H1 (cell line): ENCODE results near the gene KRTAP17-1. TPM values are rescaled to one million over a fixed set of nuclear protein-coding genes. Genes with fewer than 3 reads are reported as not detected.

ENCODE experiments used
- CTCF ChIA-PET: fragments of 300-600 bp; sonication (Branson Sonifier 250); formaldehyde crosslinking; loops from one replicate; lab custom pipeline; 2021; ENCODE audit not compliant: partially characterized antibody; lab: Charles Lee
- POLR2A ChIA-PET: fragments of 300-600 bp; sonication (Branson Sonifier 250); formaldehyde crosslinking; loops from one replicate; lab custom pipeline; 2021; ENCODE audit warnings: inconsistent platforms; ENCODE audit not compliant: partially characterized antibody; lab: Charles Lee
- DNase-seq, 2 experiments: peaks; one replicate each; pipeline versions ENCODE4 v3.0.0 to v3.0.0-alpha.2; 2010 to 2022; ENCODE audit warnings: low spot score in 2 of 2, low read depth in 1 of 2, mixed read lengths in 1 of 2
- FAIRE-seq: peaks from 2 replicates; lab custom pipeline; 2011; peaks lifted over from hg19 to GRCh38; lab: Jason Lieb, UNC
- H2AFZ ChIP-seq: 2 replicates; pipeline ENCODE4 v1.8.1; 2012; ENCODE audit warnings: low read length, inconsistent platforms
- H2AK5ac ChIP-seq: 2 replicates; pipeline ENCODE4 v1.6.1; 2013; ENCODE audit warnings: low read depth, low read length
- H2BK120ac ChIP-seq: replicated peaks from 2 replicates; pipeline ENCODE3; 2013; ENCODE audit warnings: low read depth, low read length, inconsistent platforms
- H2BK12ac ChIP-seq: 2 replicates; pipeline ENCODE4 v1.6.1; 2013; ENCODE audit warnings: low read depth, low read length
- H2BK15ac ChIP-seq: 2 replicates; pipeline ENCODE4 v1.6.1; 2013; ENCODE audit warnings: low read length
- H2BK20ac ChIP-seq: 2 replicates; pipeline ENCODE4 v1.6.1; 2013; ENCODE audit warnings: low read length
- H2BK5ac ChIP-seq: 2 replicates; pipeline ENCODE4 v1.6.1; 2013; ENCODE audit warnings: low read depth, low read length
- H3K14ac ChIP-seq: 2 replicates; pipeline ENCODE4 v1.6.1; 2013; ENCODE audit warnings: inconsistent platforms; ENCODE audit not compliant: insufficient read length
- H3K18ac ChIP-seq: 2 replicates; pipeline ENCODE4 v1.6.1; 2013; ENCODE audit warnings: low read length; ENCODE audit errors: extremely low read depth
- H3K23ac ChIP-seq: 2 replicates; pipeline ENCODE4 v1.6.1; 2013; ENCODE audit warnings: inconsistent platforms; ENCODE audit not compliant: insufficient read length
- H3K23me2 ChIP-seq: 2 replicates; pipeline ENCODE4 v1.6.1; 2013; ENCODE audit warnings: low read depth, low read length
- H3K27ac ChIP-seq: 2 replicates; pipeline ENCODE4 v1.6.1; 2011; ENCODE audit warnings: low read depth, low read length, inconsistent platforms
- H3K27me3 ChIP-seq, 4 experiments: replicated peaks in 1 of 4; 1 replicate in 1 of 4; 2 replicates in 3 of 4; pipeline versions ENCODE4 v1.6.1 to v1.8.1; 2011 to 2013; ENCODE audit warnings: low read length in 3 of 4, mild to moderate bottlenecking in 3 of 4, inconsistent platforms in 2 of 4, mixed read lengths in 2 of 4, moderate library complexity in 1 of 4; ENCODE audit not compliant: control insufficient read depth in 3 of 4, insufficient read depth in 3 of 4; ENCODE audit errors: extremely low read depth in 1 of 4
- H3K36me3 ChIP-seq, 4 experiments: 2 replicates each; pipeline versions ENCODE4 v1.6.1 to v1.8.1; 2011 to 2013; ENCODE audit warnings: mild to moderate bottlenecking in 4 of 4, low read length in 3 of 4, moderate library complexity in 2 of 4, control low read depth in 1 of 4, inconsistent platforms in 1 of 4; ENCODE audit not compliant: insufficient read depth in 4 of 4, control insufficient read depth in 2 of 4
- H3K4ac ChIP-seq: replicated peaks from 2 replicates; pipeline ENCODE3; 2013; ENCODE audit warnings: low read length, low read depth, mixed read lengths, inconsistent platforms; ENCODE audit not compliant: insufficient read length
- H3K4me1 ChIP-seq, 4 experiments: replicated peaks in 1 of 4; 1 replicate in 1 of 4; 2 replicates in 3 of 4; pipeline versions ENCODE4 v1.6.1 to v1.8.1; 2011 to 2013; ENCODE audit warnings: low read length in 3 of 4, inconsistent platforms in 2 of 4, mixed read lengths in 1 of 4; ENCODE audit not compliant: insufficient read depth in 4 of 4, control insufficient read depth in 3 of 4
- H3K4me2 ChIP-seq, 2 experiments: 2 replicates each; pipeline versions ENCODE4 v1.6.1 to v1.8.1; 2011 to 2013; ENCODE audit warnings: low read depth in 2 of 2, low read length in 2 of 2, control low read depth in 1 of 2, inconsistent platforms in 1 of 2, mild to moderate bottlenecking in 1 of 2; ENCODE audit not compliant: insufficient read depth in 1 of 2
- H3K4me3 ChIP-seq, 4 experiments: fragments of 200-600, 300-600 bp in 1 of 4; sonication (generic), shearing (Covaris generic), sonication (Bioruptor Twin) in 1 of 4; 2 replicates each; pipeline versions ENCODE4 v1.5.1 to v1.8.1; 2011 to 2016; ENCODE audit warnings: low read length in 4 of 4, low read depth in 3 of 4, control low read depth in 2 of 4, inconsistent platforms in 2 of 4, mild to moderate bottlenecking in 2 of 4, mixed read lengths in 1 of 4, moderate library complexity in 1 of 4; ENCODE audit not compliant: insufficient read depth in 2 of 4; ENCODE audit errors: extremely low read depth in 1 of 4
- H3K56ac ChIP-seq: replicated peaks from 2 replicates; pipeline ENCODE3; 2013; ENCODE audit warnings: low read depth, mild to moderate bottlenecking, mixed read lengths, low read length, inconsistent platforms; ENCODE audit not compliant: insufficient read length
- H3K79me1 ChIP-seq: 2 replicates; pipeline ENCODE4 v1.6.1; 2013; ENCODE audit warnings: low read depth, low read length, control low read depth
- H3K79me2 ChIP-seq, 2 experiments: 2 replicates each; pipeline versions ENCODE4 v1.6.1 to v1.8.1; 2012 to 2013; ENCODE audit warnings: low read length in 2 of 2, mild to moderate bottlenecking in 2 of 2, inconsistent platforms in 1 of 2; ENCODE audit not compliant: insufficient read depth in 2 of 2, control insufficient read depth in 1 of 2
- H3K9ac ChIP-seq, 4 experiments: replicated peaks in 1 of 4; 1 replicate in 1 of 4; 2 replicates in 3 of 4; pipeline versions ENCODE4 v1.6.1 to v1.8.1; 2011 to 2013; ENCODE audit warnings: low read depth in 3 of 4, low read length in 3 of 4, control low read depth in 2 of 4, mild to moderate bottlenecking in 2 of 4, moderate library complexity in 2 of 4, inconsistent platforms in 1 of 4; ENCODE audit errors: extremely low read depth in 1 of 4
- H3K9me3 ChIP-seq, 2 experiments: 2 replicates each; pipeline versions ENCODE4 v1.6.1 to v1.8.1; 2012 to 2013; ENCODE audit warnings: mild to moderate bottlenecking in 2 of 2, moderate library complexity in 2 of 2, control low read depth in 1 of 2, inconsistent platforms in 1 of 2, low read depth in 1 of 2, low read length in 1 of 2, mixed read lengths in 1 of 2; ENCODE audit not compliant: insufficient read depth in 2 of 2
- H4K20me1 ChIP-seq, 2 experiments: replicated peaks in 1 of 2; 2 replicates each; pipeline versions ENCODE3 to v1.8.1; 2011 to 2013; ENCODE audit warnings: inconsistent platforms in 2 of 2, low read length in 2 of 2, mild to moderate bottlenecking in 1 of 2; ENCODE audit not compliant: insufficient read depth in 2 of 2, control insufficient read depth in 1 of 2
- H4K5ac ChIP-seq: 2 replicates; pipeline ENCODE4 v1.6.1; 2013; ENCODE audit warnings: low read length, low read depth, mixed read lengths, inconsistent platforms; ENCODE audit not compliant: insufficient read length
- H4K8ac ChIP-seq: 2 replicates; pipeline ENCODE4 v1.8.0; 2013; ENCODE audit warnings: mild to moderate bottlenecking, moderate library complexity, low read length, inconsistent platforms; ENCODE audit not compliant: insufficient read depth; ENCODE audit errors: extremely low read depth
- H4K91ac ChIP-seq: replicated peaks from 2 replicates; pipeline ENCODE3; 2013; ENCODE audit warnings: low read length, mixed read lengths, inconsistent platforms; ENCODE audit not compliant: insufficient read length
- CEBPB ChIP-seq: IDR thresholded peaks from 2 replicates; pipeline ENCODE4 v1.6.1; 2012; ENCODE audit warnings: low read depth, low read length
- CHD2 ChIP-seq: IDR thresholded peaks from 2 replicates; pipeline ENCODE4 v1.6.1; 2012; ENCODE audit warnings: low read length, improper control_type of control experiment
- GABPA ChIP-seq: IDR thresholded peaks from 2 replicates; pipeline ENCODE4 v1.6.1; 2011; ENCODE audit warnings: mild to moderate bottlenecking, low read length, moderate library complexity, borderline replicate concordance; ENCODE audit not compliant: insufficient read depth
- GTF2F1 ChIP-seq: IDR thresholded peaks from 2 replicates; pipeline ENCODE4 v1.6.1; 2012; ENCODE audit warnings: low read depth, low read length, improper control_type of control experiment, borderline replicate concordance
- JUN ChIP-seq: IDR thresholded peaks from 2 replicates; pipeline ENCODE4 v1.6.1; 2011; ENCODE audit warnings: low read depth, mild to moderate bottlenecking, improper control_type of control experiment, low read length
- MAFK ChIP-seq: IDR thresholded peaks from 2 replicates; pipeline ENCODE4 v1.6.1; 2012; ENCODE audit warnings: low read depth, mild to moderate bottlenecking, improper control_type of control experiment, low read length
- NANOG ChIP-seq: IDR thresholded peaks from 2 replicates; pipeline ENCODE4 v1.6.1; 2011; ENCODE audit warnings: low read length, low read depth, mild to moderate bottlenecking, inconsistent platforms; ENCODE audit not compliant: insufficient read depth, poor library complexity, severe bottlenecking
- NRF1 ChIP-seq: IDR thresholded peaks from 2 replicates; pipeline ENCODE4 v1.6.1; 2011; ENCODE audit warnings: mild to moderate bottlenecking, low read depth, low read length, improper control_type of control experiment
- PHF8 ChIP-seq: fragments of 200-600 bp; sonication (generic); conservative IDR thresholded peaks from 2 replicates; pipeline ENCODE4 v1.7.1; 2012; ENCODE audit warnings: low read depth, mild to moderate bottlenecking, inconsistent platforms, low read length, moderate library complexity
- POLR2A ChIP-seq, 2 experiments: IDR thresholded peaks; 1 replicate in 1 of 2; 2 replicates in 1 of 2; pipeline ENCODE4 v1.6.1; 2011; ENCODE audit warnings: low read depth in 2 of 2, low read length in 2 of 2, mild to moderate bottlenecking in 2 of 2; ENCODE audit errors: control extremely low read depth in 1 of 2
- RFX5 ChIP-seq: IDR thresholded peaks from 2 replicates; pipeline ENCODE4 v1.6.1; 2011; ENCODE audit warnings: low read depth, low read length, improper control_type of control experiment, borderline replicate concordance
- SP1 ChIP-seq: IDR thresholded peaks from 2 replicates; pipeline ENCODE4 v1.6.1; 2011; ENCODE audit warnings: low read depth, low read length
- SUZ12 ChIP-seq: fragments of 200-600 bp; sonication (generic); IDR thresholded peaks from 2 replicates; pipeline ENCODE4 v1.6.1; 2012; ENCODE audit warnings: mild to moderate bottlenecking, inconsistent platforms, low read length, moderate library complexity, mixed read lengths
- WGBS, 2 experiments: shearing (Covaris generic) in 1 of 2; methylation state at CpG; one replicate each; pipeline versions ENCODE4 v1.1.6 to v1.1.7; 2013 to 2015; ENCODE audit warnings: low lambda C conversion rate in 2 of 2, mixed read lengths in 2 of 2, inconsistent platforms in 1 of 2, low coverage in 1 of 2, missing lambda C conversion rate in 1 of 2; ENCODE audit not compliant: insufficient replicate concordance in 2 of 2, insufficient coverage in 1 of 2, insufficient read length in 1 of 2; ENCODE audit errors: extremely low coverage in 1 of 2, missing lambda C conversion rate in 1 of 2; 5-methylcytosine and 5-hydroxymethylcytosine counted together
- polyA plus RNA-seq, 7 experiments: library from polyadenylated mRNA; depleted of rRNA in 3 of 7; stranded (reverse) in 5 of 7; unstranded in 2 of 7; fragments of >200 nt in 5 of 7; fragments of 200-250 nt in 2 of 7; gene quantifications; 1 replicate in 5 of 7; 2 replicates in 1 of 7; 4 replicates in 1 of 7; pipeline versions ENCODE4 v1.2.1 to v1.2.3, GENCODE V29; 2011 to 2013; ENCODE audit warnings: missing spikeins in 2 of 7, mixed read lengths in 2 of 7
- total RNA-seq: library from RNA; stranded (reverse); fragmentation: NEBNext Ultra II Directional; extraction: Animal tissue kit (Norgen Biotek cat#: 25700); gene quantifications from 2 replicates; pipeline ENCODE4 v1.2.1, GENCODE V29; 2021

Gene KRTAP17-1
- total and polyA plus RNA-seq, 2 of the 8 experiments (the other 6 are each of a cell fraction or from before 2014, with no cell fraction given): not detected

GRCh38 chr17:41265078-41265477 is 50.4 kb downstream of the KRTAP17-1 start, which contains the start of gene KRTAP9-6:
Gene KRTAP9-6, plus strand, starts transcription at chr17:41265378. Its CDS starts 0 bp downstream, at chr17:41265378.
- ChIA-PET CTCF (no interaction called here), POLR2A (no interaction called here)
- H3K79me2 ChIP-seq: no peaks in the 10 kb centered on the region
- H3K4ac ChIP-seq: no peak within 1 kb of the TSS
- H2BK15ac ChIP-seq: no peak within 1 kb of the TSS
- no peak within 1 kb of the TSS for H3K9ac ChIP-seq
- no peak within 1 kb of the TSS for H3K4me3 ChIP-seq
- H2AFZ ChIP-seq: no peak within 1 kb of the TSS
- no peak within 1 kb of the TSS for H2AK5ac ChIP-seq
- H3K36me3 ChIP-seq: no peaks in the 10 kb centered on the region
- H3K27ac ChIP-seq: no peak within 1 kb of the TSS
- H4K8ac ChIP-seq: no peak within 1 kb of the TSS
- H3K9me3 ChIP-seq: no peaks in the 10 kb centered on the region
- H4K20me1 ChIP-seq: no peaks in the 10 kb centered on the region
- H3K4me1 ChIP-seq: no peaks in the 10 kb centered on the region
- H2BK20ac ChIP-seq: no peak within 1 kb of the TSS
- no peak within 1 kb of the TSS for H2BK12ac ChIP-seq
- H2BK120ac ChIP-seq: no peak within 1 kb of the TSS
- no peak within 1 kb of the TSS for H3K4me2 ChIP-seq
- no peak for DNase-seq
- WGBS, 2 experiments: 94% methylated on average over 2 of the region's 2 CpGs; no CpG with 5 or more reads in 1 of the 2 experiments
- no peak within 1 kb of the TSS for H4K91ac ChIP-seq
- no peak within 1 kb of the TSS for H3K56ac ChIP-seq
- no peak within 1 kb of the TSS for H3K18ac ChIP-seq
- H3K27me3 ChIP-seq: no peaks in the 10 kb centered on the region
- no peak for FAIRE-seq
- no peaks in the 10 kb centered on the region for H3K23me2 ChIP-seq
- no peak within 1 kb of the TSS for H3K14ac ChIP-seq
- no peak within 1 kb of the TSS for H3K23ac ChIP-seq
- H2BK5ac ChIP-seq: no peak within 1 kb of the TSS
- H4K5ac ChIP-seq: no peak within 1 kb of the TSS
- no peaks in the 10 kb centered on the region for H3K79me1 ChIP-seq
- TF ChIP-seq MAFK (no peak), CEBPB (no peak), POLR2A (IDR thresholded peaks at IDR 0.05; ENCODE audit: control extremely low read depth in 1 of 2, low read depth in 2 of 2, low read length in 2 of 2) (no peak), GABPA (no peak), GTF2F1 (no peak), PHF8 (no peak), NANOG (no peak), SUZ12 (no peak), NRF1 (no peak), CHD2 (no peak), JUN (no peak), RFX5 (no peak), SP1 (no peak)
